GM12801 (cell line): ENCODE data around the gene MGMT.

Experiments used
- TF ChIP-seq, protein P1 (sequence below): IDR thresholded peaks from one replicate; pipeline ENCODE4 v1.5.1; 2011; ENCODE audit warnings: control low read depth; ENCODE audit not compliant: insufficient read length; ENCODE audit errors: extremely low read depth

Gene MGMT

DNA sequence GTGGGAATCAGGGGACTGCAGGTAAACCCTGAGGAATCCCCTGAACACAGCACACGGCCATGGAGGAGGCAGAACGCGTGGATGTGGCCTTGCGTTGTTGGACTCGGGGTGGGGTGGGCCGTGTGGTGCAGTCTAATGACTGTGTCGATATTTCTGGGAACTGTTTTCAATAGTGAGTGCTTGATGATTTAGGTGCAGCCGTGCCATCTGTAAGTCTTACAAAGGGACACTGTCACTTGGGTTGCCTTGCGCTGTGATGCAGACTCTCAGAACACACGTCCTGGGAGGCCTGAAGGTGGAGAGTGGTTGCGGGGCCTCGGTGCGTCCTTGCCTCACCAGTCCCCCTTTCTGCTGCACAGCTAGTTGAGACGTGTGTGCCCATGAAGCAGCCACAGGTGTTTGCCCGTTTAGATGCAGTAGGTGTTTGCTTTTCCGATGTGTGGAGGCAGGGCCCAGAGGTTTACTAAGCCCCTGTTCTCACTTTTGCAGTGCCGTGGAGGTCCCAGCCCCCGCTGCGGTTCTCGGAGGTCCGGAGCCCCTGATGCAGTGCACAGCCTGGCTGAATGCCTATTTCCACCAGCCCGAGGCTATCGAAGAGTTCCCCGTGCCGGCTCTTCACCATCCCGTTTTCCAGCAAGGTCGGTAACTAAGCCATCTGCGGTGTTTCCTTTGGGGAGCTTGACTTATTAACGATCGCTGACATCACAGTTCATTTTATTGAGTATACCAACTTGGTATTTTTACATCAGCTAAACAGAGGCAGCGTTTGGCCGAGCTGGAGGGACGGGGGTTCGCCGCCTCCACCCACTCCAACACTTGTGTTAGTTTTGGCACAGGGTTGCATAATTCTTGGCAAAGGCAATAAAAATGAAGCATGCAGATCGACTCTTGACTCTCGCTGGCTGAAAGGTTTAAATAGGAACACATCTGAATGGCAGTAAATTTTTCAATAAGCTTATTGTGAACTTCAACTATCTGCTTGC lies 240.7 kb downstream of the MGMT start:
- TF ChIP-seq, protein P1, sequence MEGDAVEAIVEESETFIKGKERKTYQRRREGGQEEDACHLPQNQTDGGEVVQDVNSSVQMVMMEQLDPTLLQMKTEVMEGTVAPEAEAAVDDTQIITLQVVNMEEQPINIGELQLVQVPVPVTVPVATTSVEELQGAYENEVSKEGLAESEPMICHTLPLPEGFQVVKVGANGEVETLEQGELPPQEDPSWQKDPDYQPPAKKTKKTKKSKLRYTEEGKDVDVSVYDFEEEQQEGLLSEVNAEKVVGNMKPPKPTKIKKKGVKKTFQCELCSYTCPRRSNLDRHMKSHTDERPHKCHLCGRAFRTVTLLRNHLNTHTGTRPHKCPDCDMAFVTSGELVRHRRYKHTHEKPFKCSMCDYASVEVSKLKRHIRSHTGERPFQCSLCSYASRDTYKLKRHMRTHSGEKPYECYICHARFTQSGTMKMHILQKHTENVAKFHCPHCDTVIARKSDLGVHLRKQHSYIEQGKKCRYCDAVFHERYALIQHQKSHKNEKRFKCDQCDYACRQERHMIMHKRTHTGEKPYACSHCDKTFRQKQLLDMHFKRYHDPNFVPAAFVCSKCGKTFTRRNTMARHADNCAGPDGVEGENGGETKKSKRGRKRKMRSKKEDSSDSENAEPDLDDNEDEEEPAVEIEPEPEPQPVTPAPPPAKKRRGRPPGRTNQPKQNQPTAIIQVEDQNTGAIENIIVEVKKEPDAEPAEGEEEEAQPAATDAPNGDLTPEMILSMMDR, result no peak

DNA sequence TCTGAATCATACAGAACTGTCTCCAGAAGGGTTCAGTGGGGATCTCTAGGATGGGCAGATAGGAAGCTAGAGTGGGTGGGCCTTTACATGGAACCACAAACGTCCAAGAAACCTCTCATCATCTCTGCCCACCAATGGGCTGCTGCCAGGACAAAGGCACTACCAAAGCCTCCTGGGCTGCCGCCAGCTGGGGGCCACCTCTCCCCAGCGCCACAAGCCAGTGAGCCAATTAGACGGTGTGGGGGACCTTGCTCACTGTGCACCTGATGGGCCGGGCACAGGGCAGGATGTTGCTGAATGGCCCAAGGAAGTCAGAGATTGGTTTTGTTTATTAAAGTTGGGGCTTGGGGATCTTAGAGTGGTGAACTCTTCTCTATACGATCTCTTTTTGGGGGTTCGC lies 242.1 kb downstream of the MGMT start:
- TF ChIP-seq, protein P1, result no peak

DNA sequence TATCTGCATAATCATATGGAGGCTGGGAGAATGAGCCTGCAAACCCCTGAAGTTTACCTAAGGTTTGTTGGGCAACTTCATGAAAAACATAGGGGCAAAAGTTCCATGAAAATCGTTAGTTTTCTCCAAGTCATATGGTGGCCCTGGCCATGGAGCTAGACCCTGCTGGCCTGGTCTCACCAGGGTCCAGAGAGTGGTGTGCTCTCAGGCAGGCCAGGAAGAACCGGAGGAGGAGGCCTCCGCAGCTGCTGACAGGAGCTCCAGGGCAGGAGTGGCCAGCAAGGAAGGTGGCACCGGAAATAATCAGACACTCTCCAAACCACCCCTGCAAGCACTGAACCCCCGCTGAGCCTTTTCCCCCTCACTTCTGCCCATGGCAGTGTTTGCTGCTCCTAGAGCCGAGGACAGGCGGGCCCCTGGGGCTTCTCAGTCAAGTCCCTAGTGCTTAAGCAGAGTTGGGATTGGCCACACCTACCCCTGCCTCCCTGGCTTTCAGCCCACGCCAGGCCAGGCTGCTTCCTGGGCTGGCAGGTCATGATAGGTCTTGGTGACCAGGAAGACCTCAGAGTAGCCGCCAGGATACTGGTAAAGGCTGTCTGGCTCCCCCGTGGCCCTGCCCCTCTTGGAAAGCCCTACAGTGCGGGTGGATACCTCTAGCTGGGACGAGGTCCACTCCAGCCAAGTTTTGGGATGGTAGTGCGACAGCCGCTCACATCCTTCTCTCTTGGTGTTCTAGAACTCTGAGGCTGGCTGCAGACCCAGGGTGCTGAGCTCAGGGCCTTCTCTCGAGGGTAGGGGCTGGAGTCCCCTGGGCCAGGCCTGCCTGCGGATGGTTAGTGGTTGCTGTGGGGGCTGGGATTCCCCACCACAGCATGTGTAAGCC lies 242.8 kb downstream of the MGMT start:
- TF ChIP-seq, protein P1, result no peak

DNA sequence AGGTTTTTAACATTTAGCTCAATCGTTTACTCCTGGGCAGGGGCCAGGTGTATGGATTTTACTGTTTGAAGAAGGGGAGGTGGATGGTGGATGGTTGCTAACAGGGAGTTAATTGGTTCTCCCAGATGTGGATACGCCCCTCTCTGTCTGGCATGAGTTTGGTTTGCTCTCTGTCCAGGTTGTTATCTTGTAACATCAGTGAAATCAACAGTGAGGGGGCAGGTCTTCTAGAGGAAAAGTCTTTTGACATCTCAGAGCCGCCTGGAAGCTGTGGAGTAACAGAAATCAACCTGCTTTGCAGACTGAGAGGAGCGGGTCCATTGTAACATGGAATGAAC lies 243.4 kb downstream of the MGMT start:
- TF ChIP-seq, protein P1, result no peak

DNA sequence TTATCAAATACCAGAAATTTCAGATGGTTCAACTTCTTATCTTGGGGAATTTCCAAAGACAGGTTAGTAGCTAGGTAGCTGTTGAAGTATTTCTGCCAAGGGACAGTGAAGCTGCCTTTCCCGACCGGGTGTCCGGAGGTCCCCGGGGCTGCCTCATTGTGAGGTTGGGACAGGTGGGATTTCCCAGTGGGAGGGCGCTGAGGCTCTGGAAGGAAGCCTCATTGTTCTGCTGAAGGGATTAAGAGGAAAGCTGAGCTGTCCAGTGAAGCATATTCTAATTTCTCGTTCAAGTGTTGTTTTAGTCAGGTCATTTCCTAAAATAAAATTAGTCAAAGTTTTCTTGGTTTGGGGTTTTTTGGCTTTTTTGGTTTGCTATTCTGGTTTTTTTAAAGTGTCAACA lies 244.2 kb downstream of the MGMT start:
- TF ChIP-seq, protein P1, result no peak

DNA sequence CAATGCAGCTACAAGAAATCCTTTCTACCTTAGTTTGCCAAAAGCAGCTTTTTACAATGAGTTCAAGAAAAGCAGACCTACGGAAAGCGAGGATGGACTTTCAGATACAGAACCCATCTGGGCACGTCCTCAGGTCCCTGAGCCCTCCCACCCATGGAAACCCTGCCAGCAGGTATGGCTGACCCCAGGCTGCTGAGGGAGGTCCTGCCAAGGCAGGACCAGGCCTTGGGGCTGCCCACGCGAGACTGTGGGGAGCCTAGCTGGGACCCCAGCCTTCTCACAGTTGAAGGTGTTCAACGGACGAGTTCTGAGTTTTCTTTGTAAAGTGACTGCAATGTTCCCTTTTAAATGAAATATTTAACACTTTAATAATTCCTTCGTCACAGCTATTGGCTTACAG lies 245.0 kb downstream of the MGMT start:
- TF ChIP-seq, protein P1, result no peak

DNA sequence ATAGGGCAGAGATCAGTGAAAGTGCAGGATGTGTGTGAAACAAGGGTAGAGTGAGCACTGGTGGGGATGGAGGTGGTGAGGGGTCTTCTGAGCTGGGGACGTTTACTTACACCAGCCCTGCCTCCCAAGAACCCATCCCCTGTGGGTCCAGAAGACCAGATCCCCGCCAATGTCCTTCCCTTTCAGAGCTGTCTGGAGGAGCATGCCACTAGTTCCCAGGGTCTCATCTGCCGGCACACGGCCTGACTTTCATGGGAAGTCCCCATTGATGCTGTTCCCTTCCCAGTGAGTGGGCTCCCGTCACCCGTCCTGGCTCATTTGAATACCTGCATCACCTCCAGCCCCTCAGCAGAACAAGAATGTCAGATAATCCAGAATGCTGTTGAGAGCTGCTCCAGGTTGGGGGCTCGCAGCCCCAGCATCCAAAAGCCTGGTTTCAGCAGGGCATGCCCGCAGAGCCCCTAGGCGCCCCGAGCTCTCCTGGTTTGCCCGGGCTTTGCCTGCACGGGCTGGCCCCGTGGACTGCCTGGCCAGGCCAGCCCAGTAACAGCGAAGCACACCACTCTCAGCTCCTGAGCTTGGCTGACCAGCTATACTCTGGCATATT lies 246.7 kb downstream of the MGMT start:
- TF ChIP-seq, protein P1, result no peak
